HepG2 (cell line): ENCODE measurements around the gene NSMCE1. TPM values are rescaled to one million over a fixed set of nuclear protein-coding genes. Genes with fewer than 3 reads are reported as not detected.

Experiments used
- KLF12 ChIP-seq: sonication (generic); formaldehyde crosslinking; IDR thresholded peaks from 2 replicates; pipeline ENCODE4 v1.4.0; 2020; ENCODE audit warnings: missing genetic modification reagents, borderline replicate concordance
- KLF9 ChIP-seq: IDR thresholded peaks from 2 replicates; pipeline ENCODE4 v1.6.1; 2016; ENCODE audit warnings: low read depth
- NFE2L2 ChIP-seq: fragments of 150-350 bp; IDR thresholded peaks from 2 replicates; pipeline ENCODE4 v1.6.1; 2014; ENCODE audit warnings: low read length
- TCF7L2 ChIP-seq: IDR thresholded peaks from 2 replicates; pipeline ENCODE4 v1.6.1; 2011; ENCODE audit warnings: mild to moderate bottlenecking, low read depth, low read length, moderate library complexity
- ZNF382 ChIP-seq: sonication (generic); formaldehyde crosslinking; IDR thresholded peaks from 2 replicates; pipeline ENCODE4 v1.5.0; 2020; ENCODE audit warnings: missing genetic modification reagents, mild to moderate bottlenecking, borderline replicate concordance
- ZSCAN21 ChIP-seq: sonication (generic); formaldehyde crosslinking; IDR thresholded peaks from 2 replicates; pipeline ENCODE4 v1.8.0; 2022; ENCODE audit warnings: mild to moderate bottlenecking, missing genetic modification reagents, moderate library complexity, borderline replicate concordance
- polyA plus RNA-seq, 8 experiments: library from polyadenylated mRNA; depleted of rRNA in 3 of 8; stranded (reverse) in 7 of 8; unstranded in 1 of 8; fragments of >200 nt; fragmentation: Illumina TruSeq in 4 of 8; extraction: Trizol in 4 of 8; gene quantifications; 2 replicates each; pipeline versions ENCODE4 v1.2.1 to v1.2.3, GENCODE V29; 2011 to 2016; ENCODE audit warnings: low read depth in 4 of 8, missing spikeins in 1 of 8, mixed read lengths in 1 of 8; ENCODE audit not compliant: insufficient read depth in 1 of 8
- total RNA-seq, 5 experiments: library from RNA; depleted of rRNA; stranded (reverse); fragments of >200 nt; fragmentation: Illumina TruSeq; extraction: Trizol; gene quantifications; 2 replicates each; pipeline ENCODE4 v1.2.3, GENCODE V29; 2016; ENCODE audit warnings: low read depth in 1 of 5
- TF ChIP-seq, protein P1 (sequence below): sonication (generic); formaldehyde crosslinking; IDR thresholded peaks from 2 replicates; pipeline ENCODE4 v1.5.0; 2020; ENCODE audit warnings: mild to moderate bottlenecking, missing genetic modification reagents
- TF ChIP-seq, protein P2 (sequence below): sonication (generic); formaldehyde crosslinking; conservative IDR thresholded peaks from 2 replicates; pipeline ENCODE4 v1.8.0; 2022; ENCODE audit warnings: low read depth, missing genetic modification reagents
- TF ChIP-seq, protein P3 (sequence below): sonication (generic); formaldehyde crosslinking; IDR thresholded peaks from 2 replicates; pipeline ENCODE4 v1.8.1; 2023; ENCODE audit warnings: mild to moderate bottlenecking, moderate library complexity, missing genetic modification reagents
- TF ChIP-seq, protein P4 (sequence below): sonication (generic); formaldehyde crosslinking; IDR thresholded peaks from 2 replicates; pipeline ENCODE4 v1.5.0; 2020; ENCODE audit warnings: mild to moderate bottlenecking, missing genetic modification reagents
- TF ChIP-seq, protein P5 (sequence below): sonication (generic); formaldehyde crosslinking; IDR thresholded peaks from 2 replicates; pipeline ENCODE4 v1.5.1; 2020; ENCODE audit warnings: missing genetic modification reagents, mild to moderate bottlenecking, borderline replicate concordance
- TF ChIP-seq, protein P6 (sequence below): sonication (generic); formaldehyde crosslinking; IDR thresholded peaks from 2 replicates; pipeline ENCODE4 v1.5.0; 2020; ENCODE audit warnings: mild to moderate bottlenecking, missing genetic modification reagents, borderline replicate concordance

The NSMCE1 gene
- total and polyA plus RNA-seq, 2 of the 13 experiments (the other 11 are each of a cell fraction or from before 2014, with no cell fraction given) = 42.7 to 52.9 TPM

DNA sequence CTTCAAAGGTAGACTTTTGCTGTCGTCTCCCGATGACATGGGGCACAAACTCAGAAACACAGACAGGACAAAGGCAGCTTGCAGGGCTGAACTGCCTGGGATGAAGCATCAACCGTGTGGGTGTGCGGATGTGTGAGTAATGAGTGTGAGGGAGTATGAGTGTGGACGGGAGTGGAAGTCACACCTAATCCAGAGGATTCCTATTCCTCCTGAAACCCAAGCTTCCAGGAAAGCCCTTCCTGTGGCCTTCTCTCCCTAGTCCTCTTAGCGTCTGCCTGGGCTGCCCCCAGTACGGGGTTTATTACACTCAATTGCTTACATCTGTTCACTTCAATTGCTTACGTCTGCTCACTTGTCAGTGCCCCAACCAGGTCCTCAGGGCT, 42.9 kb upstream of the NSMCE1 start (continued):
- TF ChIP-seq, protein P1, sequence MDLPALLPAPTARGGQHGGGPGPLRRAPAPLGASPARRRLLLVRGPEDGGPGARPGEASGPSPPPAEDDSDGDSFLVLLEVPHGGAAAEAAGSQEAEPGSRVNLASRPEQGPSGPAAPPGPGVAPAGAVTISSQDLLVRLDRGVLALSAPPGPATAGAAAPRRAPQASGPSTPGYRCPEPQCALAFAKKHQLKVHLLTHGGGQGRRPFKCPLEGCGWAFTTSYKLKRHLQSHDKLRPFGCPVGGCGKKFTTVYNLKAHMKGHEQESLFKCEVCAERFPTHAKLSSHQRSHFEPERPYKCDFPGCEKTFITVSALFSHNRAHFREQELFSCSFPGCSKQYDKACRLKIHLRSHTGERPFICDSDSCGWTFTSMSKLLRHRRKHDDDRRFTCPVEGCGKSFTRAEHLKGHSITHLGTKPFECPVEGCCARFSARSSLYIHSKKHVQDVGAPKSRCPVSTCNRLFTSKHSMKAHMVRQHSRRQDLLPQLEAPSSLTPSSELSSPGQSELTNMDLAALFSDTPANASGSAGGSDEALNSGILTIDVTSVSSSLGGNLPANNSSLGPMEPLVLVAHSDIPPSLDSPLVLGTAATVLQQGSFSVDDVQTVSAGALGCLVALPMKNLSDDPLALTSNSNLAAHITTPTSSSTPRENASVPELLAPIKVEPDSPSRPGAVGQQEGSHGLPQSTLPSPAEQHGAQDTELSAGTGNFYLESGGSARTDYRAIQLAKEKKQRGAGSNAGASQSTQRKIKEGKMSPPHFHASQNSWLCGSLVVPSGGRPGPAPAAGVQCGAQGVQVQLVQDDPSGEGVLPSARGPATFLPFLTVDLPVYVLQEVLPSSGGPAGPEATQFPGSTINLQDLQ (CRISPR knock-in tag) = no peak
- TF ChIP-seq, protein P2, sequence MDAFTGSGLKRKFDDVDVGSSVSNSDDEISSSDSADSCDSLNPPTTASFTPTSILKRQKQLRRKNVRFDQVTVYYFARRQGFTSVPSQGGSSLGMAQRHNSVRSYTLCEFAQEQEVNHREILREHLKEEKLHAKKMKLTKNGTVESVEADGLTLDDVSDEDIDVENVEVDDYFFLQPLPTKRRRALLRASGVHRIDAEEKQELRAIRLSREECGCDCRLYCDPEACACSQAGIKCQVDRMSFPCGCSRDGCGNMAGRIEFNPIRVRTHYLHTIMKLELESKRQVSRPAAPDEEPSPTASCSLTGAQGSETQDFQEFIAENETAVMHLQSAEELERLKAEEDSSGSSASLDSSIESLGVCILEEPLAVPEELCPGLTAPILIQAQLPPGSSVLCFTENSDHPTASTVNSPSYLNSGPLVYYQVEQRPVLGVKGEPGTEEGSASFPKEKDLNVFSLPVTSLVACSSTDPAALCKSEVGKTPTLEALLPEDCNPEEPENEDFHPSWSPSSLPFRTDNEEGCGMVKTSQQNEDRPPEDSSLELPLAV (CRISPR knock-in tag) = no peak
- no peak for TF ChIP-seq KLF9 (CRISPR knock-in tag)
- no peak for TF ChIP-seq NFE2L2
- TF ChIP-seq ZNF382 (CRISPR knock-in tag) = no peak
- TF ChIP-seq KLF12 (CRISPR knock-in tag) = no peak
- TF ChIP-seq, protein P3, sequence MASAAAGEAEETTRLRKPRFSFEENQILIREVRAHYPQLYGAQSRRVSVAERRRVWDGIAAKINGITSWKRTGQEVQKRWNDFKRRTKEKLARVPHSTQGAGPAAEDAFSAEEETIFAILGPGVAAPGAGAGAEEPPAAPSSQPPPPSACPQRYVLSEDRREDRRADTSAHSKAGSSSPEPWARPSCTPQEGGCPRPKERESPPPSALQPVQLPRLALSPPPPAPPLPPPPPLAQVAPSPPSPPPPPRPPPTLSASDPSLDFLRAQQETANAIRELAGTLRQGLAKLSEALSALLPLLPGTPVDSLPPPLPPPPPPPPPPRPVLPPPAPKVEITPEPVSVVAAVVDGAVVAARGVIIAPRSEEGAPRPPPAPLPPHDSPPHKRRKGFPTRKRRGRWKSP (CRISPR knock-in tag) = no peak
- TF ChIP-seq, protein P4, sequence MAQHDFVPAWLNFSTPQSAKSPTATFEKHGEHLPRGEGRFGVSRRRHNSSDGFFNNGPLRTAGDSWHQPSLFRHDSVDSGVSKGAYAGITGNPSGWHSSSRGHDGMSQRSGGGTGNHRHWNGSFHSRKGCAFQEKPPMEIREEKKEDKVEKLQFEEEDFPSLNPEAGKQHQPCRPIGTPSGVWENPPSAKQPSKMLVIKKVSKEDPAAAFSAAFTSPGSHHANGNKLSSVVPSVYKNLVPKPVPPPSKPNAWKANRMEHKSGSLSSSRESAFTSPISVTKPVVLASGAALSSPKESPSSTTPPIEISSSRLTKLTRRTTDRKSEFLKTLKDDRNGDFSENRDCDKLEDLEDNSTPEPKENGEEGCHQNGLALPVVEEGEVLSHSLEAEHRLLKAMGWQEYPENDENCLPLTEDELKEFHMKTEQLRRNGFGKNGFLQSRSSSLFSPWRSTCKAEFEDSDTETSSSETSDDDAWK (CRISPR knock-in tag) = no peak
- no peak for TF ChIP-seq TCF7L2
- TF ChIP-seq, protein P5, sequence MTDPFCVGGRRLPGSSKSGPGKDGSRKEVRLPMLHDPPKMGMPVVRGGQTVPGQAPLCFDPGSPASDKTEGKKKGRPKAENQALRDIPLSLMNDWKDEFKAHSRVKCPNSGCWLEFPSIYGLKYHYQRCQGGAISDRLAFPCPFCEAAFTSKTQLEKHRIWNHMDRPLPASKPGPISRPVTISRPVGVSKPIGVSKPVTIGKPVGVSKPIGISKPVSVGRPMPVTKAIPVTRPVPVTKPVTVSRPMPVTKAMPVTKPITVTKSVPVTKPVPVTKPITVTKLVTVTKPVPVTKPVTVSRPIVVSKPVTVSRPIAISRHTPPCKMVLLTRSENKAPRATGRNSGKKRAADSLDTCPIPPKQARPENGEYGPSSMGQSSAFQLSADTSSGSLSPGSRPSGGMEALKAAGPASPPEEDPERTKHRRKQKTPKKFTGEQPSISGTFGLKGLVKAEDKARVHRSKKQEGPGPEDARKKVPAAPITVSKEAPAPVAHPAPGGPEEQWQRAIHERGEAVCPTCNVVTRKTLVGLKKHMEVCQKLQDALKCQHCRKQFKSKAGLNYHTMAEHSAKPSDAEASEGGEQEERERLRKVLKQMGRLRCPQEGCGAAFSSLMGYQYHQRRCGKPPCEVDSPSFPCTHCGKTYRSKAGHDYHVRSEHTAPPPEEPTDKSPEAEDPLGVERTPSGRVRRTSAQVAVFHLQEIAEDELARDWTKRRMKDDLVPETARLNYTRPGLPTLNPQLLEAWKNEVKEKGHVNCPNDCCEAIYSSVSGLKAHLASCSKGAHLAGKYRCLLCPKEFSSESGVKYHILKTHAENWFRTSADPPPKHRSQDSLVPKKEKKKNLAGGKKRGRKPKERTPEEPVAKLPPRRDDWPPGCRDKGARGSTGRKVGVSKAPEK = peak; percentile 48; the same call in 1 of the 2 replicates
- TF ChIP-seq ZSCAN21 (CRISPR knock-in tag) = 0 out of 2 replicates have a peak, but pooled peaks have one; percentile 15
- TF ChIP-seq, protein P6, sequence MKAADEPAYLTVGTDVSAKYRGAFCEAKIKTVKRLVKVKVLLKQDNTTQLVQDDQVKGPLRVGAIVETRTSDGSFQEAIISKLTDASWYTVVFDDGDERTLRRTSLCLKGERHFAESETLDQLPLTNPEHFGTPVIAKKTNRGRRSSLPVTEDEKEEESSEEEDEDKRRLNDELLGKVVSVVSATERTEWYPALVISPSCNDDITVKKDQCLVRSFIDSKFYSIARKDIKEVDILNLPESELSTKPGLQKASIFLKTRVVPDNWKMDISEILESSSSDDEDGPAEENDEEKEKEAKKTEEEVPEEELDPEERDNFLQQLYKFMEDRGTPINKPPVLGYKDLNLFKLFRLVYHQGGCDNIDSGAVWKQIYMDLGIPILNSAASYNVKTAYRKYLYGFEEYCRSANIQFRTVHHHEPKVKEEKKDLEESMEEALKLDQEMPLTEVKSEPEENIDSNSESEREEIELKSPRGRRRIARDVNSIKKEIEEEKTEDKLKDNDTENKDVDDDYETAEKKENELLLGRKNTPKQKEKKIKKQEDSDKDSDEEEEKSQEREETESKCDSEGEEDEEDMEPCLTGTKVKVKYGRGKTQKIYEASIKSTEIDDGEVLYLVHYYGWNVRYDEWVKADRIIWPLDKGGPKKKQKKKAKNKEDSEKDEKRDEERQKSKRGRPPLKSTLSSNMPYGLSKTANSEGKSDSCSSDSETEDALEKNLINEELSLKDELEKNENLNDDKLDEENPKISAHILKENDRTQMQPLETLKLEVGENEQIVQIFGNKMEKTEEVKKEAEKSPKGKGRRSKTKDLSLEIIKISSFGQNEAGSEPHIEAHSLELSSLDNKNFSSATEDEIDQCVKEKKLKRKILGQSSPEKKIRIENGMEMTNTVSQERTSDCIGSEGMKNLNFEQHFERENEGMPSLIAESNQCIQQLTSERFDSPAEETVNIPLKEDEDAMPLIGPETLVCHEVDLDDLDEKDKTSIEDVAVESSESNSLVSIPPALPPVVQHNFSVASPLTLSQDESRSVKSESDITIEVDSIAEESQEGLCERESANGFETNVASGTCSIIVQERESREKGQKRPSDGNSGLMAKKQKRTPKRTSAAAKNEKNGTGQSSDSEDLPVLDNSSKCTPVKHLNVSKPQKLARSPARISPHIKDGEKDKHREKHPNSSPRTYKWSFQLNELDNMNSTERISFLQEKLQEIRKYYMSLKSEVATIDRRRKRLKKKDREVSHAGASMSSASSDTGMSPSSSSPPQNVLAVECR (CRISPR knock-in tag) = no peak
